GM12873 (cell line): ENCODE measurements around the gene TRAF4.

ENCODE experiments used
- TF ChIP-seq, protein P1 (sequence below): IDR thresholded peaks from 2 replicates; pipeline ENCODE4 v1.5.1; 2012; ENCODE audit warnings: low read depth, mild to moderate bottlenecking, moderate library complexity, low read length, control low read depth; ENCODE audit not compliant: insufficient read depth; ENCODE audit errors: missing control alignments

The TRAF4 gene

DNA sequence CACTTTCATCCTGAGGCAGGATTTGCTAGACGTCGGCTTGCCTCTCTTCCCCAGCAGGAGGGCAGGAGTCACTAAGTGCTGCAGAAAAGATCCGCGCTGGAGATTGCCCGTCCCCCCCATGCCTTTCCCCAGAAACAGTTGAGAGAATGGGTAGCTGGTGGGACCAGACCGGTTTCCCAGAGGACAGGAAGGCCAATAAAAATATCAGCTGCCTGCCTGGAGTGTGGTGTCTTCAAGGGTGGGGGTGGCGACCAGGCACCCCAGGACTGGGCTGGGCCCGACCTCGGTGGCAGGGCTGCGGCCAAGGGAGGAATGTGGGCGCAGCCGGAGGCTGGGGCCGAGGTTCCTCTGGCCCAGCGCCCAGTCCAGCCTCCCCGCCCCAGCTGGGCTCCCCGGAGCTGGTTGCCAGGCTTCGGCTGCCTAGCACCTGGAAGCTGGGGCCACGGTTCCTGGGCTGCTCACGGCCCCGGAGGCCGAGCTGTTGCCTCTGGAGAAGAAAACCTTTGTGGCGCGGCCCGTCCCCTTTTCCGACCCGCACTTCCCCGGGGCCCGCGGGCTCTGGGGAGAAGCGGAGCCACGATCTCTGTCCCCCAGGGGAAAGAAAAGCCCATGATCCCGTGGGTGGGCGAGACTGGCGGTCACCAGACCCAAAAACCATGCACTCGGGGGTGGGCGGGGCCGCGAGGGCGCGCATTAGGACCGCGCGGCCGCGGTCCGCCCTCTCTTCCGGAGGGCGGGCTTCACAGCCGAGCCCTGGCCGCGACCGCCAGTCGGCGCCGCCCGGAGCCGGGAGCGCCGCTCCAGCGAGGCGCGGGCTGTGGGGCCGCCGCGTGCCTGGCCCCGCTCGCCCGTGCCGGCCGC is at the start of gene TRAF4:
Gene TRAF4 (plus strand): TSS at position 769 of the 861 bp plus-strand sequence. CDS start 102 bp downstream, outside the sequence.
- TF ChIP-seq, protein P1, sequence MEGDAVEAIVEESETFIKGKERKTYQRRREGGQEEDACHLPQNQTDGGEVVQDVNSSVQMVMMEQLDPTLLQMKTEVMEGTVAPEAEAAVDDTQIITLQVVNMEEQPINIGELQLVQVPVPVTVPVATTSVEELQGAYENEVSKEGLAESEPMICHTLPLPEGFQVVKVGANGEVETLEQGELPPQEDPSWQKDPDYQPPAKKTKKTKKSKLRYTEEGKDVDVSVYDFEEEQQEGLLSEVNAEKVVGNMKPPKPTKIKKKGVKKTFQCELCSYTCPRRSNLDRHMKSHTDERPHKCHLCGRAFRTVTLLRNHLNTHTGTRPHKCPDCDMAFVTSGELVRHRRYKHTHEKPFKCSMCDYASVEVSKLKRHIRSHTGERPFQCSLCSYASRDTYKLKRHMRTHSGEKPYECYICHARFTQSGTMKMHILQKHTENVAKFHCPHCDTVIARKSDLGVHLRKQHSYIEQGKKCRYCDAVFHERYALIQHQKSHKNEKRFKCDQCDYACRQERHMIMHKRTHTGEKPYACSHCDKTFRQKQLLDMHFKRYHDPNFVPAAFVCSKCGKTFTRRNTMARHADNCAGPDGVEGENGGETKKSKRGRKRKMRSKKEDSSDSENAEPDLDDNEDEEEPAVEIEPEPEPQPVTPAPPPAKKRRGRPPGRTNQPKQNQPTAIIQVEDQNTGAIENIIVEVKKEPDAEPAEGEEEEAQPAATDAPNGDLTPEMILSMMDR = peak; percentile 10

- TF ChIP-seq, protein P1 = no peak
Observed at GRCh38 chr17:28698253-28698941, 45.4 kb upstream of the TRAF4 start.

DNA sequence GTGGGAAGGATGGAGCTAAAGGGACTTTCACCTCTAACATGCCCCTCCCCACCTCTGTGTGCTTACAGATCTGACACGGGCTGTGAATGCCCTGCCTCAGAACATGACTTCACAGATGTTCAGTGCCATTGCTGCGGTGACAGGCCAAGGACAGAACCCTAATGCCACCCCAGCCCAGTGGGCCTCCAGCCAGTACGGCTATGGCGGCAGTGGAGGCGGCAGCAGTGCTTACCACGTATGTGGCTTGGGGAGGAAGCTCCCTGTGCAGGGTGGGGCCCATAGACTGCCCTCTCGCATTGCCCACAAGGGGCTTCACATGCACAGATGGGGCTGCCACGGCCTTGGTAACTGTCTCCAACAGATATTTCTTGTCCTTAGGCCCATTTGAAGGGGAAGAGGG is 43.5 kb upstream of the TRAF4 start:
- TF ChIP-seq, protein P1 = no peak

- TF ChIP-seq, protein P1 = no peak
Observed at GRCh38 chr17:28700830-28701492, 42.9 kb upstream of the TRAF4 start.

- TF ChIP-seq, protein P1 = no peak
Observed at GRCh38 chr17:28702026-28702751, 41.6 kb upstream of the TRAF4 start.

DNA sequence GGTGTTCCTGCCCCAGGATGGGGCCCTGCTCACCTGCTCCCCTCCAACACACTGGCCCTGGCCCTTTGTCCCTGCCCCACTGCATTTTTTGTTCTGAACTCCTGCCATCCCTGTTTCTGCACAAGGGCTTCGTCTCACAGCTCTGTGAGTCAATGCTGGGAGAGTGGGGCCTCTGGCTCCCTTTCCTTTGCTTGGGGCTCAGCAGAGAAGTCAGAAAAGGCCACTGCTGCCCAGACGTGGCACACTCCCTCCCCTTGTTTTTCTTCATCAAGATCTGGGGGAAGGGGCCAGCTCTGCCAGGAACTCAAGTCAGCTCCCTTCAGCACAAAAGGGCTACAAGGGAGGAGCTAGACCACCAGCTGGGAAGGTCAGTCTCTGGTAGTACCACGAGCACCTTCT is 41.1 kb upstream of the TRAF4 start:
- TF ChIP-seq, protein P1 = no peak
